Osteocyte (in vitro differentiated cells): ENCODE data around the gene TLR3. TPM values are rescaled to one million over a fixed set of nuclear protein-coding genes. Genes with fewer than 3 reads are reported as not detected.

ENCODE experiments used
- DNase-seq: peaks from one replicate; pipeline ENCODE4 v3.0.0; 2021; ENCODE audit warnings: mixed read lengths; ENCODE audit not compliant: unreplicated experiment; ENCODE audit errors: extremely low spot score
- H3K27ac Mint-ChIP-seq: one replicate; pipeline ENCODE4 v1.8.0; 2021; ENCODE audit warnings: mild to moderate bottlenecking, mixed read lengths; ENCODE audit not compliant: unreplicated experiment
- H3K27me3 Mint-ChIP-seq: one replicate; pipeline ENCODE4 v1.8.0; 2021; ENCODE audit warnings: mixed read lengths; ENCODE audit not compliant: unreplicated experiment
- H3K36me3 Mint-ChIP-seq: one replicate; pipeline ENCODE4 v1.8.0; 2021; ENCODE audit warnings: mixed read lengths; ENCODE audit not compliant: unreplicated experiment
- H3K4me1 Mint-ChIP-seq: one replicate; pipeline ENCODE4 v1.8.0; 2021; ENCODE audit warnings: mixed read lengths; ENCODE audit not compliant: unreplicated experiment
- H3K4me3 Mint-ChIP-seq: one replicate; pipeline ENCODE4 v1.8.0; 2021; ENCODE audit warnings: mild to moderate bottlenecking, moderate library complexity, mixed read lengths; ENCODE audit not compliant: unreplicated experiment
- H3K9me3 Mint-ChIP-seq: one replicate; pipeline ENCODE4 v1.8.0; 2021; ENCODE audit warnings: mixed read lengths; ENCODE audit not compliant: unreplicated experiment
- total RNA-seq: library from RNA; stranded (reverse); gene quantifications from 2 replicates; pipeline ENCODE4 v1.2.1, GENCODE V29; 2021
- TF ChIP-seq, protein P1 (sequence below): fragments of 200-600 bp; sonication (generic); IDR thresholded peaks from 2 replicates; pipeline ENCODE4 v1.5.0; 2021; ENCODE audit warnings: antibody characterized with exemption, mild to moderate bottlenecking, moderate library complexity

Gene TLR3
- total RNA-seq, 1 donor from 2014 or later, result 7.5 TPM

DNA sequence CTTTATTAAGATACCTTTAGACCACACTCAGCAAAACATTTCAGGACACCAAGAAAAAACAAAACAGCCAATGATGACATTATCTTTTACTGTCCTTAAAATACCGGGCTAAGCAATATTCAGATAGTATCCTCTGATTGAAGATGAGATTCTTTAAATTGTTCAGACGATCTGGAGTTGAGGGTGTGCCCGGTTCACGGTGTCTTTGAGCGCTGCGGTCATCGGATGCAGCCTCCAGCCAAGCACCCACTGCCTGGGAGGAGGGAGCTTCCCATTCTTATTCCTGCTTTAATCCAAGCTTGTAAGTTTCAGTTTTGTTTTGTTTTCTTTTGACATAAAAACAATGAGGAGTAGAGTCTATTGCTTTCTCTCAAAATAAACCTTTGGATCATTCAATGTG is 49.6 kb downstream of the TLR3 start:
- Mint-ChIP-seq H3K4me3 (no peak overlapping the region), H3K27ac (no peak overlapping the region), H3K9me3 (no peaks in the 10 kb centered on the region), H3K4me1 (no peaks in the 10 kb centered on the region), H3K36me3 (no peaks in the 10 kb centered on the region), H3K27me3 (peaks cover 37% of the 10 kb centered on the region)
- TF ChIP-seq, protein P1, sequence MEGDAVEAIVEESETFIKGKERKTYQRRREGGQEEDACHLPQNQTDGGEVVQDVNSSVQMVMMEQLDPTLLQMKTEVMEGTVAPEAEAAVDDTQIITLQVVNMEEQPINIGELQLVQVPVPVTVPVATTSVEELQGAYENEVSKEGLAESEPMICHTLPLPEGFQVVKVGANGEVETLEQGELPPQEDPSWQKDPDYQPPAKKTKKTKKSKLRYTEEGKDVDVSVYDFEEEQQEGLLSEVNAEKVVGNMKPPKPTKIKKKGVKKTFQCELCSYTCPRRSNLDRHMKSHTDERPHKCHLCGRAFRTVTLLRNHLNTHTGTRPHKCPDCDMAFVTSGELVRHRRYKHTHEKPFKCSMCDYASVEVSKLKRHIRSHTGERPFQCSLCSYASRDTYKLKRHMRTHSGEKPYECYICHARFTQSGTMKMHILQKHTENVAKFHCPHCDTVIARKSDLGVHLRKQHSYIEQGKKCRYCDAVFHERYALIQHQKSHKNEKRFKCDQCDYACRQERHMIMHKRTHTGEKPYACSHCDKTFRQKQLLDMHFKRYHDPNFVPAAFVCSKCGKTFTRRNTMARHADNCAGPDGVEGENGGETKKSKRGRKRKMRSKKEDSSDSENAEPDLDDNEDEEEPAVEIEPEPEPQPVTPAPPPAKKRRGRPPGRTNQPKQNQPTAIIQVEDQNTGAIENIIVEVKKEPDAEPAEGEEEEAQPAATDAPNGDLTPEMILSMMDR, result no peak
- no peak for DNase-seq

DNA sequence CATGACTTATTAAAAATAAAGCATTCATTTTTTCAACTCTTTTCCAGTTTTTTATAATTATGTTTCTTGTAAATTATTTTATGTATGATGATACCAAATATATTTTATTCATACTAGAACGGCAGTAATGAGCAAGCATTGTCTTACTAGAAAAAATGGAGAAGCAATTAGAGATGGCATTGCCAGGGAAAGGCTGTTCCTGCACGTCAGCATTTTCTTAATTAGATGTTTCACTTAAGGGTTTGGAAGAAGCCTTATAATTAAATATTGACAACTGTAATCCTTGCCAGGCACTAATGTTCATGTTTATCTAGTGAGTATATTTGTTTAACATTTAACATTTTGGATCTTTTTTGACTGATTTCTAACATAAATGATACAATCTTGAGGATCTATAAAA is 52.1 kb downstream of the TLR3 start:
- Mint-ChIP-seq H3K9me3 (no peaks in the 10 kb centered on the region), H3K4me1 (no peaks in the 10 kb centered on the region), H3K27ac (no peak overlapping the region), H3K27me3 (peaks cover 37% of the 10 kb centered on the region), H3K4me3 (no peak overlapping the region), H3K36me3 (no peaks in the 10 kb centered on the region)
- no peak for DNase-seq
- TF ChIP-seq, protein P1, result no peak

DNA sequence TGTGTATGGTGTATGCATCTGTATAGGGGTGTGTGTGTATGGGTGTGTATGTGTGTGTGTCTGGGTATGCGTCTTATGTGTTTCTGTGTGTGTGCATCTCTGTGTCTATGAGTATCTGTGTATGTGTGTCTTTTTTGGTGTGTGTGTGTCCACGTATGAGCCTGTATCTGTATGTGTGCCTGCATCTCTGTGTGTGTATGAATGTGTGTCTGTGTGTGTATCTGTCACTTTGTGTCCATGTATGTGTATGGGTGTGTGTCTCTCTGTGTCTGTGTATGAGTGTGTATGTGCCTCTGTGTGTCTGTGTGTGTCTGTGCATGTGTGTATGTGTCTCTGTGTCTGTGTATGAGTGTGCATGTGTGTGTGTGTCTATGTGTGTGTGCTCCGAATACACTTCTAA is 59.9 kb downstream of the TLR3 start:
- TF ChIP-seq, protein P1, result no peak
- H3K4me1 Mint-ChIP-seq, result peaks cover 10% of the 10 kb centered on the region
- no peaks in the 10 kb centered on the region for H3K36me3 Mint-ChIP-seq
- DNase-seq, result no peak
- H3K9me3 Mint-ChIP-seq, result no peaks in the 10 kb centered on the region
- no peak overlapping the region for H3K27ac Mint-ChIP-seq
- peaks cover 6% of the 10 kb centered on the region for H3K27me3 Mint-ChIP-seq
- H3K4me3 Mint-ChIP-seq, result no peak overlapping the region

DNA sequence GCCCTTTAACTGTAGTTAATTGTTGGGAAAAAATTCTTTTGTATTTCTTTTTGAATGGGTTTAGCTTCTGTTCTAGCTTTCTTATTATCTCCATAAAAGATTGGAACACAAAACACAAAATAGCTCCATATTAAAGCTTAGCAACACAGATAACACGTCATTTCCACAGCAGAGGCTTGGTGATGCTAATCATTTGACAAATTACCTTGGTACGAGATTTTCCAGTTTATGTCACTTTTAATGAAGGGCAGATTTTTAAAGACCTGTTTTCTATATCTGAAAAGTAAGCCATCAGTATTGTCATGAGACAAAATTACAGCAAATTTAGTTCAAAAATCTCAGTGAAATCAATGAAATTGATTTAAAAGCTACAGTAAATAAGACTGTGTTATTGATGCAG is 63.0 kb downstream of the TLR3 start:
- Mint-ChIP-seq H3K4me3 (no peak overlapping the region), H3K27me3 (peaks cover 8% of the 10 kb centered on the region), H3K4me1 (peaks cover 10% of the 10 kb centered on the region), H3K36me3 (no peaks in the 10 kb centered on the region), H3K9me3 (no peaks in the 10 kb centered on the region), H3K27ac (no peak overlapping the region)
- TF ChIP-seq, protein P1, result no peak
- DNase-seq, result no peak

DNA sequence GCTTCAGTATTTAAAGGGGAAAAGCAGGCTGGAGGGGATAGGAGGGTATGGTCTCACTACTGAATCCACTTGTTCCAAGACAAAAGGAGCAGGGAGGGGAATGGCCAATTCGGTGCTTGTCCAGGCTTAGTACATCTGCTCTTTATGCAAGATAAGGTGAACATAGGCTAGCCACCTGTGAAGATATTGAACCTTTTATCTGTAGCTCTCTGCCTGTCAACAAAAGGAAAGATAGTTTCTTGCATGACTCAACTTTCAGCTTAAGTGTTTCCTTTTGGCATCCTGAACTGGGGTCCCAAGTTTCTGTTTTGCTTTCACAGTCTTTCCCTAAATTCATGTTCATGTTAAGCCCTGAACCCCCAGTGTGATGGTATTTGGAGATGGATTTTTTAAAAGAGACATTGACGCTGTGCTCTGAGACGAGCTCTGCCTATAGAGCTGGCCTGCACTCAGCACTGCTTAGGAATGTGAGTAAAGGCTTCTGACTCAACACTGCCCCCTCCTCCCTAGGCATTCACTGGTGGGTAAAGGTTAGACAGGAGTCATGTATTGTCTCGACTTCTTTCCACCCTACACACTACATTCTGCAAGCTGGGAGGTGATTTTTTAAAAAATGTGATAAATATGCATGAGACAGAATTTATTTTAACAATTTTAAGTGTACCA is 63.8 kb downstream of the TLR3 start:
- H3K4me3 Mint-ChIP-seq, result no peak overlapping the region
- no peak overlapping the region for H3K27ac Mint-ChIP-seq
- H3K4me1 Mint-ChIP-seq, result peaks cover 10% of the 10 kb centered on the region
- H3K36me3 Mint-ChIP-seq, result no peaks in the 10 kb centered on the region
- TF ChIP-seq, protein P1, result peak; percentile 45
- peaks cover 6% of the 10 kb centered on the region for H3K27me3 Mint-ChIP-seq
- no peaks in the 10 kb centered on the region for H3K9me3 Mint-ChIP-seq
- no peak for DNase-seq
